C4-2B (cell line): Measurements from ENCODE around the gene COL4A4.
"Not testable (repeated sequence)": the region's sequence is repeated elsewhere in the genome, so short reads cannot be mapped to it uniquely, and the experiment has no call there.

ENCODE experiments used
- H3K27ac ChIP-seq: fragments of 450-650 bp; 2 replicates; pipeline ENCODE4 v1.5.1; 2017
- ZFX ChIP-seq: fragments of 450-650 bp; IDR thresholded peaks from 2 replicates; pipeline ENCODE4 v1.6.1; 2017
- TF ChIP-seq, protein P1 (sequence below): fragments of 450-650 bp; conservative IDR thresholded peaks from 2 replicates; pipeline ENCODE4 v1.5.1; 2017; ENCODE audit warnings: mild to moderate bottlenecking

The COL4A4 gene

DNA sequence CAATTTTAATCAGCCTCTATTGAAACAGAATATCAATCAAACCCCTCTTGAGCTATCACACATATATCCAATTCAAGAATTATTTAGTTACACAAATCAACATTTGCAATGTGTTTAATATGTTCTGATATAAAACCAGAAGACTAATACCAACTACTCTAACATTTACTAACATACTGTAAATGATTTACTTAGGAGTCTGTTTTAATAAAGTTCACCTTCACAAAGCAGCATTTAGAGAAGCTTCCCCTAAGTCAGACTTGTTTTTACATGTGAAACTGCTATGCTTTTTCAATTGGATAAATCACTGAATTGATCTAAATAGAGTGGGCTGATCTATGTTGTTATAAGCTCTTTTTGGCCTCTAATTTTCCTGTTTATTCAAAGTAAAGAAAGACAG is 18.8 kb upstream of the COL4A4 start:
- H3K27ac ChIP-seq: no peak overlapping the region
- no peak for TF ChIP-seq ZFX
- TF ChIP-seq, protein P1, sequence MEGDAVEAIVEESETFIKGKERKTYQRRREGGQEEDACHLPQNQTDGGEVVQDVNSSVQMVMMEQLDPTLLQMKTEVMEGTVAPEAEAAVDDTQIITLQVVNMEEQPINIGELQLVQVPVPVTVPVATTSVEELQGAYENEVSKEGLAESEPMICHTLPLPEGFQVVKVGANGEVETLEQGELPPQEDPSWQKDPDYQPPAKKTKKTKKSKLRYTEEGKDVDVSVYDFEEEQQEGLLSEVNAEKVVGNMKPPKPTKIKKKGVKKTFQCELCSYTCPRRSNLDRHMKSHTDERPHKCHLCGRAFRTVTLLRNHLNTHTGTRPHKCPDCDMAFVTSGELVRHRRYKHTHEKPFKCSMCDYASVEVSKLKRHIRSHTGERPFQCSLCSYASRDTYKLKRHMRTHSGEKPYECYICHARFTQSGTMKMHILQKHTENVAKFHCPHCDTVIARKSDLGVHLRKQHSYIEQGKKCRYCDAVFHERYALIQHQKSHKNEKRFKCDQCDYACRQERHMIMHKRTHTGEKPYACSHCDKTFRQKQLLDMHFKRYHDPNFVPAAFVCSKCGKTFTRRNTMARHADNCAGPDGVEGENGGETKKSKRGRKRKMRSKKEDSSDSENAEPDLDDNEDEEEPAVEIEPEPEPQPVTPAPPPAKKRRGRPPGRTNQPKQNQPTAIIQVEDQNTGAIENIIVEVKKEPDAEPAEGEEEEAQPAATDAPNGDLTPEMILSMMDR: no peak

DNA sequence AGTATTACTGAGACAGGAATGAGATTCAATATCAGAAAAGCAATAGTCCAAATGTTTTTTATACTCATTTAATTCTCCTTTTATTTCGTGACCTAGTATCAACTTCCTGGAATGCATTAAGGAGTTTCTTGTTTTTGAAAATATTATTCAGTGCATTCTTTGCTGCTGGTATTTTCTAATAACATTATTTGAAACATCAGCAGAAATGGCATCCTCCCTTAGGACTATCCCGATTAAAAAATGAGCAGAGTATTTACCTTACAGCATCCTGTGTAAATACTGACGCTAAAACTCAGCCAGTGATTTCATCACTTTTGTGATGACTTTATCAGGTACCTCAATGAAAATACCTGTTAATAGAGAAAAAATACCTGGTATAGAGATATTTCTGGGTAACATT is 16.8 kb upstream of the COL4A4 start:
- no peak for TF ChIP-seq ZFX
- TF ChIP-seq, protein P1: no peak
- no peak overlapping the region for H3K27ac ChIP-seq

GRCh38 chr2:227179988-227180685 is 16.1 kb upstream of the COL4A4 start:
- no peak overlapping the region for H3K27ac ChIP-seq
- TF ChIP-seq, protein P1: no peak
- no peak for TF ChIP-seq ZFX

GRCh38 chr2:227177592-227178336 is 13.8 kb upstream of the COL4A4 start:
- no peak for TF ChIP-seq ZFX
- TF ChIP-seq, protein P1: no peak
- H3K27ac ChIP-seq: no peak overlapping the region

- not testable (repeated sequence) for H3K27ac ChIP-seq
Observed at GRCh38 chr2:227171779-227172178, 7.8 kb upstream of the COL4A4 start.

- peak overlapping the region; percentile 36; the same call in 1 of the 2 replicates for H3K27ac ChIP-seq
- no peak for TF ChIP-seq ZFX
- TF ChIP-seq, protein P1: no peak
Observed at GRCh38 chr2:227164763-227165291, 822 bp upstream of the COL4A4 start.

DNA sequence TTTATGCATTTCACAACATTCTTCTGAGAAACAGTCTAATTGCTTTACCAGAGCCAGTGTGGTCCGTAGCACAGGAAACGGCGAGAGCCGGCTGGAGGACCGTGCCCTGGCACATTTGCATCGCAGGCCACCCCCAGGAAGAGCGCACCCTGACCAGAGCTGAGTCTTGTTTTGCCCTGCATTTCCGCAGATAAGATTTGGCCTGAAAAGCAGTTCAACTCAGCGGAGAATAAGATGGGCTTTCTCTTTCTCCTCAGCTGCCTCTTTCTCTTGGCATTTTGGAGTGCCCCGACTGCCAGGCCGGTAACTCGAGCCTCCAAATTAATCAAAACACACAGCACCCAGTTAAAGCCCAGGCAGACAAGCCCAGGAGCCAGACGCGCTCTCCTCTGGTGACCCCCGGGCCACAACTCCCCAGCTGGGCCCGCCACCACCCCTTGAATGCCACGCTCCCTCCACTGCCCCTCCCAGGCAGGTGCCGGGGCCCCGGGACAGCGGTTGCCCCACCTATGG is 464 bp downstream of the COL4A4 start:
- peak overlapping the region; percentile 36; the same call in 1 of the 2 replicates for H3K27ac ChIP-seq

More for the DNA sequence above, 464 bp downstream of the COL4A4 start:
- TF ChIP-seq, protein P1: no peak
- TF ChIP-seq ZFX: no peak
